GM20431 (cell line): Measurements from ENCODE around the gene PPIAL4G.
"Not testable (repeated sequence)": the region's sequence is repeated elsewhere in the genome, so short reads cannot be mapped to it uniquely, and the experiment has no call there.

Source experiments
- in situ Hi-C: fragments of 300-500 bp; cut with MseI, MboI; formaldehyde crosslinking; loops from one replicate; pipeline ENCODE4 v1.15.0; 2020; ENCODE audit warnings: low sequenced_read_pairs; ENCODE audit not compliant: unreplicated experiment

The PPIAL4G gene

DNA sequence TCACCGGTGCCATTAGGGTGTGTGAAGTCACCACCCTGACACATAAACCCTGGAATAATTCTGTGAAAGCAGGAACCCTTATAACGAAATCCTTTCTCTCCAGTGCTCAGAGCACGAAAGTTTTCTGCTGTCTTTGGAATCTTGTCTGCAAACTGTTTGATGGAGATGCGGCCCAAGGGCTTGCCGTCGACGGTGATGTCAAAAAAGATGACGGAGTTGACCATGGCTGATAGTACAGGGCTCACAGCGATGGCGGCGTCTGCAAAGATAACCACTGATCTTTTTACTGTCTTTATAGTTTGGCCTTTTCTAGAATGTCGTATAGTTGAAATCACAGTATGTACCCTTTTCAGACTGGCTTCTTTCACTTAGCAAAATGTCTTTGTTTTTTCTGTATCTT is at the start of gene PPIAL4G:
PPIAL4G (minus strand) TSS at position 274 of the 400 bp plus-strand sequence; CDS start at position 224, 50 bp downstream.
- in situ Hi-C loops, result not testable (repeated sequence)

DNA sequence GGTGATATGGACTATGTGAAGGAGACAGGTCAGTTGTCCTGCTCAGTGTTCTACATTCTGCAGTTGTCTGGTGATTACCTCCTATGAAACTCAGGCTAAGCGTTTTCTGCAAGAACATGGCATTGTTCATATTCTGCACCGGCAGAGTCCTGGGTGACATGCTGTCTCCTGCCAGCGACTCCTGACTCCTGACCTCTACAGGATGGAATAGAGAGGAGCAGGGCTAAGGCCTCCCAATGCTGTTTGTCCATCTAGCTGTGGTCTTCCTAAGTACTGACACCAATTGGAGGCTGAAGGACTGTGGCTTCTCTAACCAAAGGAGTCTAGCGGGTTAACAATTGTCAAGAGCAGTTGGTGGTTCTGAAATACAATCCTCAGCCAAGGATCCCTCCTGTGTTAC is 49.1 kb upstream of the PPIAL4G start:
- in situ Hi-C loops, result not testable (repeated sequence)

DNA sequence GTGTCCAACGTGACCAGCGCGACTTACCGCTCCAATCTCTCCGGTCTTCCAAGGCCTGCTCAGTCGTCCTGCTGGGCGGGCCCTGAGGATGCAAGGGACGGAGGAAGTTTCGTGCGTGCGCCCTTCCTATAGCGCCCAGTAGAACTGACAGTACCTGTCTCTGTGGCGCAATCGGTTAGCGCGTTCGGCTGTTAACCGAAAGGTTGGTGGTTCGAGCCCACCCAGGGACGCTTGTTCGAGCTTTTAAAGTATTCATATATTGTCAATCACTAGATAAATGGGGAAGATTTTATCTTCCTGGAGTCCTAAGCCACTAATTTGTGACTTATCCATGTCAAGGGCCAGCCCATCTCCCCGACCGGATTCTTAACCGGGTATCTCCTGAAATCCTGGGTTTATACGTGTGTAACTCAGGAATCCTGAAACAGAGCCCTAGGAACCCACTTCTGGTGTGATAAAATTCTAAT is 46.0 kb upstream of the PPIAL4G start:
- in situ Hi-C loops, result not testable (repeated sequence)

DNA sequence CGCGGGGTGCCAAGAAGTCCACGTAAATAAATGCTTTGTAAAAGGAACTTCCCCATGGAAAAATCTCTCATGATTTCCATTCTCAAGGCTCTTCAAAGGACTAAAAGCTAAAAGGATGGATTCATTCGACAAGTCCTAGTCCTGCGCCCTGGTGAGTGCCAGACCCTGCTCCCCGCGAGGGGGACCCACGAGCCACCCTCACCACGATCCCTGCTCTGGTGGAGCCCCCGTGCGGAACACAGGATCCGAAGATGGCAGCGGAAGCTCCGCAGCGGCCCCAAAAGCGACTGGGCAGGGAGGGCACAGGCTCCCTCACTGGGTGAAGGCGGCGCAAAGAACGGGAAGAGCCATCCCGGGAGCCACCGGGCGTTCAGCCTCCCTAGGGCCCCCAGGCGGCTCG is 45.5 kb upstream of the PPIAL4G start:
- in situ Hi-C loops, result not testable (repeated sequence)

DNA sequence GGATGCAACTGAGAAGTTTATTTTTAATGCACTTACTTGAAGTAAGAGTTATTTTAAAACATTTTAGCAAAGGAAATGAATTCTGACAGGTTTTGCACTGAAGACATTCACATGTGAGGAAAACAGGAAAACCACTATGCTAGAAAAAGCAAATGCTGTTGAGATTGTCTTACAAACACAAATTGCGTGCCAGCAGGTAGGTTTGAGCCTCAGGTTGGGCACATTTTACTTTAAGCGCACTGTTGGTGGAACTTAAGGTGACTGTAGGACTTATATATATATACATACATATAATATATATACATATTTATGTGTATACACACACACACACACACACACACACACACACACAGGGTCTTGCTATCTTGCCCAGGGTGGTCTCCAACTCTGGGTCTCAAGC is 43.5 kb upstream of the PPIAL4G start:
- in situ Hi-C loops, result not testable (repeated sequence)

DNA sequence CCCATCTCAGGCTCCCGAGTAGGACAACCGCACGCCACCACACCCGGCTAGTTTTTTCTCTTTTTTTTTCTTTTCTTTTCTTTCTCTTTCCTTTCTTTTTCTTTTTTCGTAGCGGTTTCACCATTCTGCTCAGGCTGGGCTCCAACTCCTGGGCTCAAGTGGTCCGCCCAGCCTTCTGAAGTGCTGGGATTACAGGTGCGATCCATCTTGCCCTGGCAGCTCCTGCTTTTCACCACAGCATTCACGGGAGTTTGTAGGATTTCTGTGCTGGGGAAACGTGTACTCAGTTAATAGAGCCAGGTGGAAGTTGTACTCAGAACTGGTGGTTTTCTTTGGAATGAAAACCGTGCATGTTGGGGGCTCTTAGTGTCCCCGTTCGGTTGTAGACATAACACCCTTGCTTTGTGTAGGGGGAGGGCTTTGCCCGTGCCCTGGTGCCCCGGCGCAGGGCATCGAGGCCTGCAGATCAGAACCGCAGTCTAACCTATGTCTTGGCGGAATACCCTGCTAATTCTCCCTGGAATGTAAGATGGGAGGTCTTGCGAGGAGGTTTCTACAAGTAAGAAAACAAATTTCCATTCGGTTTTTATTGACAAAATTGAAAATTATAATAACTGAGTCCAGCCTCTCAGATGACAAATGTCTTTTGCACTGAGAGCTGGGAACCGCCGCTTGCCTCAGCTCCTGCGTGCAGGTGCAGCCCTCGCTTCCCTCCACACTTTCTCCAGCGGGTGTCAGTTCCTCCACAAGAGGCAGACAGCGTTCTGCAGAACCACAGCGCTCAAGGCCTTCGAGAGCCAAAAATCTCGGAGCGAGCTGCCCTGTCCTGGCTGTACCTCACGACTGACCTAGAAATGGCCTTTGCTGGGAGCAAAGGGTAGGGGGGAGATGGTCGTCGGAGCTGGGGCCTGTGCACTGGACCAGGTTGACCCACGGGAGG is 40.4 kb upstream of the PPIAL4G start:
- in situ Hi-C loops, result not testable (repeated sequence)

DNA sequence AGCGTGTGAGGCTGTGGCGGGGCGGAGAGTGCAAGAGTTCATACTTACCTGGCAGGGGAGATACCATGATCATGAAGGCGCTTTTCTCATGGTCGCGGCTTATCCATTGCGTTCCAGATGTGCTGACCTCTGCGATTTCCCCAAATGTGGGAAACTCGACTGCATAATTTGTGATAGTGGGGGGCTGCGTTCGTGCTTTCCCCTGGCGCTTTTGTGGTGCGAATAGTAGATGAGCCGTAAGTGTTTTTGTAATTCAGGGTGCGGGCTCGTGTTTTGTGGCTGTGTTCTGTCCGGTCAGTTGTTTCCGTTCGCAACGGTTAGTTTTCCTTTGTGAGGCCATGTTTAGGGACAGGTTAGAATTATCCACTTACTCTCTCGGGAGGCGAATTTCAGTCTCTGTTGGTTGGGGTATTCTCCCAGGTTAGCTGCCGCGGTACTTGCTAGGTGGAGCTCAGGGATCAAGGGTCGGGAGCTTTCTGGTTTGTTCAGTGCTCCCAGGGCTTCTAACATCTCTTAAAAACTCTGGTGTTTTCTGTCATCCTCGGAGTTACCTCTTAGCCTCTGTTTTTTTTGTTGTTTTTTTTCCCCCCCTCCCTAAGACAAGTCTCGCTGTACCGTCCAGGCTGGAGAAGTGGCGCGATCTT is 39.6 kb upstream of the PPIAL4G start:
- in situ Hi-C loops, result not testable (repeated sequence)

DNA sequence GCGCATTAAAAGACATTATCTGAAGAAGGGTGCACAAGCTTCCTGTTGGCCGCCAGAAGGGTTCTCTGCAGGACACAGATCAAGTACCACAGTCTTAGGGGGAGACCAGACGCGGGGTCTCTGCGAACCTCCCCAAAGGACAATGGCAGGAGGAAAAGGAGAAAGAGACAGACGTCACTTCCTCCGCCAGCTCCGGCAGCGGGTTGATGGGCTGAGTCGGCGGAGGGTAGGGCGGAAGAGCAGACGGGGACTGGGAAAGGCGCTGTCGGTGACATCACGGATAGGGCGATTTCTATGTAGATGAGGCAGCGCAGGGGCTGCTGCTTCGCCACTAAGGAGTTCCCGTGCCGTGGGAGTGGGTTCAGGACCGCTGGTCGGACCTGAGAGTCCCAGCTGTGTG is 39.0 kb upstream of the PPIAL4G start:
- in situ Hi-C loops, result not testable (repeated sequence)

DNA sequence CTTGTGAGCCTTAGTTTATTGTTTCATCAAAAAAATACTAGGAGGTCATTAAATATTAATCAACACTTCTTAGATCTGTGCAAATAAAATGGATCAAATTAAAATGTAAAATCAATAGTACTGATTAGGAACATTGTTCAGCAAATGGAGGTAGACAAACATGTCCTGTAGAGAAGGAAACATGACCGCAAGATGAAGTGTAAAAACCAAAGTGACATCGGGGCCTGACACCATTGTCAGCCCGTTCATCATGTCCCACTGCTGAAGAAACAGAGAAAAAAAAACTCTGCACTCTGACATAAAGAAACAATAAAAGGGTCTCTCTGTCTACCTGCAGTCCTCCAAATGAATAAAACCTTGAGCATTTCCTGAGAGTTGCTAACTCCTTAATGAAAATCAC is 31.2 kb upstream of the PPIAL4G start:
- in situ Hi-C loops, result not testable (repeated sequence)

DNA sequence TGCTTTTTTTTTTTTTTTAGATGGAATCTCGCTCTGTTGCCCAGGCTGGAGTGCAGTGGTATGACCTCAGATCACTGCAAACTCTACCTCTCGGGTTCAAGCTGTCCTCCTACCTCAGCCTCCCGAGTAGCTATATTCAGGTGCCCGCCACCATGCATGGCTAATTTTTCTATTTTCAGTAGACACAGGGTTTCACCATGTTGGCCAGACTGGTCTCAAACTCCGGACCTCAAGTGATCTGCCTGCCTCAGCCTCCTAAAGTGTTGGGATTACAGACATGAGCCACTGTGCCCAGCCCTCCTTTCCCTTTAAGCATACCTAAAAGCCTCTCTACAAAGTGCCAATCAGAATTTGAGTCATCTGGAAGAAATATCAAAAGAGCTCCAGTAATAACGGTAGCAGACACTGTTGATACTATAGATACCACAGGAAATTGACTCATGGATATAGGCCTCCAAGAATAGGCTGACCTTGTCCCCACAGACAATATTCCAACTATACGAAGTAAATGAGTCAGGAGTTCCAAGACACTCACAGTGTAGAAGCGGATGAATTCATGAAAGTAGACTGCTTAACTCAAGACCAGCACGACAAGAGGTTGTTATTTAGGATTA is 29.6 kb upstream of the PPIAL4G start:
- in situ Hi-C loops, result not testable (repeated sequence)

DNA sequence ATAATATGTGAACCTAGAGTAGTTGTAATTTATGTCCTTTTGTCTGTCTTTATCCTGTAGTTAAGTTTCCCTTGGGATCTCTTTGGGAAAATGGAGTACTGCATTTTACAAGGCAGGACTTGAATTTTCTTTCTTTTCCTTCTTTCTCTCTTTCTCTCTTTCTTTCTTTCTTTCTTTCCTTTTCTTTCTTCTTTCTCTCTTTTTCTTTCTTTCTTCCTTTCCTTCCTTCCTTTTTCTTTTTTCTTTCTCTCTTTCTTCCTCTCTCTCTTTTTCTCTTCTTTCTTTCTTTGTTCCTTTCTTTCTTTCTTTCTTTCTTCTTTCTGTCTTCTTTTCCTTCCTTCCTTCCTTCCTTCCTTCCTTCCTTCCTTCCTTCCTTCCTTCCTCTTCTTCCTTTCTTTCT is 10.8 kb upstream of the PPIAL4G start:
- in situ Hi-C loops, result not testable (repeated sequence)

DNA sequence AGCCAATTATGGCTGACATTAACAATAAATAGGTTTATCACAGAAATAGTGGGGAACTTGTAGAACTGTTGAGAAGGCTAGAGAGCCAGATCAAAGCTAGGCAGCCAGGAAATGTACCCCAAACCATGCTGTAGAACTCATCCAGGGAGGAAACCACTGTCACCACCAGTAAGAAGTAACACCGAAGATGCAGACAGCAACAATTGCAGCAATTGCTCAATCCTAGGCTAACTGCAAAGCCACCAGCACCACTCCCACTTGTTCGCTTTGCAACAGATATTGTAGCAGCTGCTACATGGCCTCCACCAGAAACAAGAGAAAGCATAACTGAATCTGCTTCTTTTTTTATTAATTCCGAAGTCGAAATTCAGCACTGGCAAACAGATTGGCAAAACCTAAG is 2.0 kb downstream of the PPIAL4G start:
- in situ Hi-C loops, result not testable (repeated sequence)

DNA sequence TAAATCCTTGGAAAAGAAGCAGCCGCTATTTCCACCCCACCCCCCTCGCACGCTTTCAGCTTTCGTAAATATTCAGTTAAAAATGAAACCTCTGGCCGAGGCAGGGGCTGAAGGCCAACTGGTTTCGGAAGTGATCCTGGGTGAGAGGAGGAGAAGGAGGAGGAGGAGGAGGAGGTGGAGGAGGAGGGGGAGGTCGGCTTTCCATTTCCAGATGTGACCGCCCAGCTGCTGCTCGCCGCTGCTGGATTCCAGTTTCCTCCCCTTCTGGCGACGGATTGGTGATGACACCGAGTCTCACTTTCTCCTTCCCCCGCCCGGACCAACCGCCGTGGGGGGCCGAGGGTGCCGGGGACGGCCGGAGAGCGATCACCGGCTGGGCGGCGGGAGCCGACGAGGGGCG is 23.4 kb downstream of the PPIAL4G start:
- in situ Hi-C loops, result not testable (repeated sequence)

DNA sequence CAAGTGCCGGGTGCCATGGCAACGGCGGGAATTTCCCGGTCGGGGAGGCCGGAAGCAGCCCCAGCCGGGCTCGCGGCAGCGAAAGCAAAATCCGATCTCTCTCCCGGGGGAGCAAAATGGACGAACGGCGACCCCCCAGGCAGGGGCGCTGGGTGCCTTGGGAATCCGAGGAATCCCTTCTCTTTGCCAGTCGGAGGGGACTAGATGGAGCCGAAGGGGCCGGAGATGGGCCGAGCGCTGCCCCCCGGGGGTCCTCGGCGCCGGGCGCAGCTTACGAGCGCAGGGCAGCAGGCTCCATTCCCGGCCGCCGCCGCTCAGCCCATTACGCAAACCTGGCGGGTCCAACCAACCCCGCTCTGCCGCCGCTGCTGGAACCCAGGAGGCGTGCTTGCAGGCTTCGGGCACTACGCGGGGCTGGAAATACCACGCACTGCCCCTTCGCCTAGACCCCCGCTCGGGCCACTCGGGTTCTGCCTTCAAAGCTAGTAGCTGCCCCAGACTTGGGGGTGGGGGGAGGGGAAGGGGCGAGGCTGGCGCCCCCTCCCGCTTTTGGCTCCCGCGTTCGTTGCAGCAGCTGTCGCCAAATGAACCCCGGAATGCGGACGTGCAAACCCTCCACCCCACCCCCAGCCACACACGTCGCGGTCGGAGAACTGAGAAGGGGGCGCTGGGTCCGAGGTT is 24.1 kb downstream of the PPIAL4G start:
- in situ Hi-C loops, result not testable (repeated sequence)

DNA sequence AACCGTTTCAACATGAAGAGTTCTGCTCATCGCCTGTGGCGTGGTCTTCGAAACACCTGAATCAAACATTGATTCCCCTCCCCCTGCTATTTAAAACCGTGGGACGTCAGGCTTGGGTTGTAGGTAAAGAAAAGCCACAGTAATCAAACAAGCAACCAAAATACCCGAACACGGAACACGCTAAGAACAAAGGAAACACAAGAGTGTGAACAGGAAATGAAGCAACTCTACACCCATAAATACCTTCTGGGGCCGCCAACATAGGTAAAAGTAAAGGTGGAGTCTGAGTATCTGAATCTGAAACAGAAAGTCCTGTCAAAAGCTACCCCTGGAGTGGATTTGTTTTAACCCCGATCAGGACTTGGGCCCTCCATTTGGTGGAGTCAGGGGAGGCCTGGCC is 24.7 kb downstream of the PPIAL4G start:
- in situ Hi-C loops, result not testable (repeated sequence)

DNA sequence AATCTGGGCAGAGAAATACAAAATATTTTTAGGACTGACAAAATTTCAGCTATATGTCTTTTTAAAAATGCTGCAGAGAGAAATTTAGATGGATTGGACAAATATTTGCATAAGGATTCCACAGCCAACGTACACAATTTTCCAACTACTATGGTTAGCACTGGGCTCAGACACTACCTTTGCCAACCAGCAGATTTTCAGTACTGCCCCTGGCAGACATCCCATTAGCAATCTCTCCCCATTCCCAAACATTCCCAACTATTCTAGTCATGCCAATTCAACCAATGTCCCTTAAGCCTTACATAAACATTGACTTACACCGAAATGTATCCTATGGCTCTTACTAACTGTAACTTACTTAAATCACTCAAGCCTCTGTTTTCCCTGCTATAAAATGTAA is 30.3 kb downstream of the PPIAL4G start:
- in situ Hi-C loops, result not testable (repeated sequence)

DNA sequence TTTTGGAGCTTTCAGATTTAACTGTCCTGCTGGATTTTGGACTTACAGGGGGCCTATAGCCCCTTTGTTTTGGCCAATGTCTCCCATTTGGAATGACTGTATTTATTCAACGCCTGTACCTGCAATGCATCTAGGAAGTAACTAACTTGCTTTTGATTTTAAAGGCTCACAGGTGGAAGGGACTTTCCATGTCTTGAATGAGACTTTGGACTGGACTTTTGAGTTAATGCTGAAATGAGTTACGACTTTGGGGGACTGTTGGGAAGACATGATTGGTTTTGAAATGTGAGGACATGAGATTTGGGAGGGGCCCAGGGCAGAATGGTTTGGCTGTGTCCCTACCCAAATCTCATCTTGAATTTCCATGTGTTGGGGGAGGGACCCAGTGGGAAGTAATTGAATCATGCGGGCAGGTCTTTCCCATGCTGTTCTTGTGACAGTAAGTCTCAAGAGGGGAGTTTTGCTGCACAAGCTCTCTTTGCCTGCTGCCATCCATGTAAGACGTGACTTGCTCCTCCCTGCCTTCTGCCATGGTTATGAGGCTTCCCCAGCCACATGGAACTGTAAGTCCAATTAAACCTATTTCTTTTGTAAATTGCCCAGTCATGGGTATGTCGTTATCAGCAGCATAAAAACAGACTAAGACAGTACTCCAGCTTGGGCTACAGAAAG is 43.3 kb downstream of the PPIAL4G start:
- in situ Hi-C loops, result not testable (repeated sequence)

DNA sequence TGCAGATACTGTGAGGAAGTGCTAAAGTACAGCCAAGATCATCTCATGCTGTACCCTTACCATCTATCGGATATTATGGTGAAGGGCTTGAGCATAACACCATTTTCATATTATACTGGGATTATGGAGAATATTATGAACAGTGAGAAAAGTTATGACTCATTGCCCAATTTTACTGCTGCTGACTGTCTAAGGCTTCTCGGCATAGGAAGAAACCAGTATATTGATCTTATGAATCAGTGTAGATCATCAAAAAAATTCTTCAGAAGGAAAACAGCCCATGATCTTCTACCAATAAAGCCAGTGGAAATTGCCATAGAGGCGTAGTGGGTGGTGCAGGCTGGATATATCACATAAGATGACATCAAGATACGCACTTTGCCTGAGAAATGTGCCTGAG is 47.7 kb downstream of the PPIAL4G start:
- in situ Hi-C loops, result no loop called here

DNA sequence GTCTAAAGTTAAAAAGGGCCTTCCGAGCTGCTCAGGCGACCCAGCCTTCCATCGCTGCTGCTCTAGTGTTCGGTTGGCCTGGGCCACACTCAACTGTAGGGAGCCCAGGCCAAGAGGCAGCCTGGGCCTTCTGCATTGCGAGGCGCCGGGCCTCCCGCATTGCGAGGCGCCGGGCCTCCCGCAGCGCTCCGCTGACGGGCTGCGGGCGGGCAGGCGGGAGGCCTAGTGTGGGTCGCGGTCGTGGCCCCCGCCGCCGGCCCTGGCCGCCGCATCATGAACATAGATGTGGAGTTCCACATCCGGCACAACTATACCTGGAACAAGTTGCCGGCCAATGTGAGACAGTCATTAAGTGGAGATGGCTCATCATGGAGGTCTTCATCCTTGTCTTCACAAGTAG is 48.3 kb downstream of the PPIAL4G start:
- in situ Hi-C loops, result no loop called here

DNA sequence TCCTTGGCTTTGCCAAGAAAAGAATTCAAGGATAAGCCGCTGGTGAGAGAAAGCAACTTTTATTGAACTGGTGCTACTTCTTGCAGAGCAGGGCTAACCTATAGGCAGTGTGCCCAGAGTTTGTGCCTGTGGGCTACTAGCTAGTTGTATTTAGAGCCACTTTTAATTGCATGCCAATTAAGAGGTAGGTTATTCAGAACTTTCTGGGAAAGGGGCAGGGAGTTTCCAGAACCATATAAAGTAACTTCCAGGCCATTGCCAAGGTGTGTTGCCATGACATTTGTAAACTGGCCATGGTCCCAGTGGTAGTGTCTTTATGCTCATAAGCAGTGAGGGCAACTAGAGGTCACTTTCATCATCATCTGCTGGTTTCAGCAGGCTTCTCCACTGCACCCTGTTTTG is 50.2 kb downstream of the PPIAL4G start:
- in situ Hi-C loops, result not testable (repeated sequence)
